PFSK-1 (cell line): ENCODE measurements around the gene CFLAR.

Experiments used
- FOXP2 ChIP-seq: optimal IDR thresholded peaks from 2 replicates; pipeline ENCODE3; 2011; ENCODE audit warnings: borderline replicate concordance, control low read depth, inconsistent platforms; ENCODE audit not compliant: insufficient read depth; ENCODE audit errors: extremely low read length, extremely low read depth
- POLR2AphosphoS5 ChIP-seq: IDR thresholded peaks from 2 replicates; pipeline ENCODE4 v1.6.1; 2012; ENCODE audit warnings: low read depth, mild to moderate bottlenecking, control low read depth, low read length, moderate library complexity
- REST ChIP-seq, 2 experiments: IDR thresholded peaks; 2 replicates each; pipeline versions ENCODE4 v1.6.1 to v1.8.0; 2011 to 2012; ENCODE audit warnings: low read depth in 2 of 2, low read length in 2 of 2, control low read depth in 1 of 2, inconsistent platforms in 1 of 2, mild to moderate bottlenecking in 1 of 2, moderate library complexity in 1 of 2; ENCODE audit not compliant: insufficient read depth in 1 of 2
- SIN3A ChIP-seq: IDR thresholded peaks from 2 replicates; pipeline ENCODE4 v1.6.1; 2012; ENCODE audit warnings: mild to moderate bottlenecking, low read length, moderate library complexity, borderline replicate concordance; ENCODE audit not compliant: insufficient read depth
- TAF1 ChIP-seq: IDR thresholded peaks from 2 replicates; pipeline ENCODE4 v1.6.1; 2012; ENCODE audit warnings: low read length, control low read depth, borderline replicate concordance; ENCODE audit not compliant: insufficient read depth

- TF ChIP-seq POLR2AphosphoS5 = no peak
- no peak for TF ChIP-seq SIN3A
- no peak for TF ChIP-seq TAF1
- TF ChIP-seq REST (IDR thresholded peaks at IDR 0.05; ENCODE audit: insufficient read depth in 1 of 2, low read depth in 2 of 2, low read length in 2 of 2) = no peak
- no peak for TF ChIP-seq FOXP2
These were observed 80.0 kb downstream of the CFLAR start for GRCh38 chr2:201196003-201196402.
